GM18868 (cell line): ENCODE results near the gene NONO.
"Not testable (repeated sequence)": the region's sequence is repeated elsewhere in the genome, so short reads cannot be mapped to it uniquely, and the experiment has no call there.

Source experiments
- ATAC-seq: cut with Tn5 transposase; IDR thresholded peaks from one replicate; pipeline ENCODE4 v1.9.1; 2021; ENCODE audit warnings: mild to moderate bottlenecking, moderate library complexity; ENCODE audit not compliant: unreplicated experiment

The NONO gene

DNA sequence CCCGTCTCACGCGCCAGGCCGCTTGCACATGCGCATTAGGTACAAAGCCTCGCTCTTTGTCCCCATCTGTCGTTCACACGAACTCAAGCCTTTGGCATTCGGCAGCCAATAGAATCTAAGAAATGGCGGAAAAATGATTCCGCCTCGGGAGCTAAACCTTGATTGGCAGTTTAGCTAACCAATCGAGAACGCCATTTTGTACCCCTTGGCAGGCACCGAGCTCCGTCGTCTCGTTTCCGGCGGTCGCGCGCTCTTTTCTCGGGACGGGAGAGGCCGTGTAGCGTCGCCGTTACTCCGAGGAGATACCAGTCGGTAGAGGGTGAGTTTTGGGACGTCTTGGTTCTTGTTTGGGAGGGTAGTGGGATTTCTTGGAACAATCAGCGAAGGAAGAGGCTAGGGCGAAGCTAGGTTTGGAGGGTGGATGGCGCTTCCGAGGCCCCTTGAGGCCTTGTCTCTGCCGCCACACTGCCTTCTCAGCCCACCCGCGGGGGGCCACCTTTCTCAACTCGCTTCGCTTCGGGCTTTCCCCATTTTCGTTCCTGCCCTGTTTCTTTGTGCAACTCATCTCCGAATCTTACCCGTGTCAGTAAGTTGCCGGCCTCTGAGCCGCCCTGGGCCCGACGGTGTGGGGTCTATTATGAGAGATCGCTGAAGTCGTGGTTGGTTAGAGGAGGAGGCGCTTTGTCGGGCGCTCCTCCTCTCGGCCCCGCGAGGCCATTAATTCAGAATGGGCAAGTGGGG is at the start of gene NONO:
Gene NONO, plus strand, starts transcription at position 233 of the 741 bp plus-strand sequence. CDS start 7,003 bp downstream, outside the sequence.
- peak; percentile 89 for ATAC-seq

DNA sequence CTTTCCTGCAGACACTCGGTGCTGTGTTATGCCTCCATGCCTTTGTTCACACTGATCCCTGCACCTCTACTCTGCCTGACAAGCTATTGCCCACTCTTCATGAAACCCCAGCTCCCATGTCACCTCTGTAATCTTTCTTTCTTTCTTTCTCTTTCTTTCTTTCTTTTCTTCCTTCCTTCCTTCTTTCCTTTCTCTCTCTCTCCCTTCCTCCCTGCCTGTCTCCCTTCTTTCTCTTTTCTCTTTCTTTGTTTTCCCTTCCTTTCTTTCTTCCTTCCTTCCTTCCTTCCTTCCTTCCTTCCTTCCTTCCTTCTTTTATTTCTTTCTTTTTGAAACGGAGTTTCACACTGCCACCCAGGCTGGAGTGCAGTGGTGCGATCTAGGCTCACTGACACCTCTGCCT is 48.0 kb upstream of the NONO start:
- ATAC-seq: no peak

DNA sequence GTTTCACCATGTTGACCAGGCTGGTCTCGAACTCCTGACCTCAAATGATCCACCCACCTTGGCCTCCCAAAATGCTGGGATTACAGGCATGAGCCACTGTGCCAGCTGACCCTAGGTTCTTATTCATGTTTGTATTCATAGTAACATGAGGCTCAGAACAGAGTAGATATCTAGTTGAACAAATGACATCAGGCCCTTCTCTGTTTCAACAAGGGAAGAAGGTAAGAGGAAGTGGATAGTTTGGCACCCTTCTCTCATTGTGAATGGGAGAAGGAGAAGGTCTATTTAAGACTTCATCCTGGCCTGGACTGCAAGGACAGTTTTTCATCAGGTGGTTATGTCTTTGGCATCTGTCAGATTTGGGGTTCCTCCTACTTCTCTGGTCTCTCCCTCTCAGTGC is 46.6 kb upstream of the NONO start:
- ATAC-seq: no peak

- ATAC-seq: no peak
Observed at GRCh38 chrX:71239781-71240180, 43.7 kb upstream of the NONO start.

DNA sequence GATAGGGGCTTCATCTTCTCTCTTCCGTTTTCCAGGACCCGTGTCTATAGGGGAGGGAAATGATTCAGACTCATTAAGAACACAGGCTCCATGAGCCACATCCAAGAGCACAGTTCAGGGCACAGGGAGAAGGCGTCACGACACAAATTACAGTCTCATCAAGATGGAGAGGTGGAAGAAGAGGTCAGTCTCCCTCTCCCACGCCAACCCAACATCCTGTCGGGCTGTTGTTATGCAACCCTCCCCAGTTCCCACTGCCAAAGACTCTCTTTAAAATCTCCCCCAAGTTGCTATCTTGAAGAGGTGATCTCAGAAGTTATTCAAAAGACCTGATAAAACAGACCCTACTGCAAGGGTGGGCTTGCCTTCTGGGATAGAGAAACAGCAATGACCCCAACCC is 42.1 kb upstream of the NONO start:
- no peak for ATAC-seq

GRCh38 chrX:71244359-71245128 is 38.9 kb upstream of the NONO start:
- ATAC-seq: no peak

DNA sequence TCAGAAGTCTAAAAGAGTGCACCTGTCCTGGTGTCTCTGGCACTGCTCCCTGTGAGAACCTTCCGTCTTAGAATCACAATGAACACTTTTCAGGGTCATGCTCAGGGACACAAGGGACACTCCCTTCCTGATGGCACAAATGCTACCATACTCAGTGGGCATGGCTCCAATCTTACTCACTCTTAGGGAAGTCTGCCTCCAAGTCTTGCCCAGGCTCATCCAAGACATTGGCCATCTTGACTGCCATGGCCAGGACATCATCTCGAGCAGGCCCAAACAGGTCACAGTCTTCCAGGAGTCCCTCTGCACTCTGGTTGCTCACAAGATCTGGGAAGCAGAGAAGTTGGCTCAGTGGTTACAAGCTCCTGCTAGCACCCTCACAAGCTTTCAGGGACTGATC is 38.3 kb upstream of the NONO start:
- no peak for ATAC-seq

DNA sequence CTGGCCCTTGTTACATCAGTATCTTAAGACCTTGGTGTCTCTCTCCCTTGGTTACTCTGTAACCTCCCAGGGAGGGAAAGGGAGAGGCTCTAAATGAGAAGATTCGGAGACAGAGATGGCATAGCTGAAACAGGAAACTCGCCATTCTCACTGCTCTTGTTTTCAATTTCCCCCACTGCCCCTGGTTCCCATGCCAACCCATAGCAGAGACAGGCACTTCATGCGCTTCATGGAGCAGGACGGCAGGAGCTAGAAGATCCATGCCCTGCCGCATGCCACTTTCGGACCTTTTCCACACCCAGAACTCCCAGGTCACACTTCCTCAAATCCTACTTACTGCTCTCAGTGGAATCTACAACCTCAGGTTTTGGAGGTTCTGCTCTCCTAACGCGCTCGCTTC is 32.6 kb upstream of the NONO start:
- no peak for ATAC-seq

- ATAC-seq: no peak
Observed at GRCh38 chrX:71251466-71251973, 31.9 kb upstream of the NONO start.

GRCh38 chrX:71252221-71252620 is 31.2 kb upstream of the NONO start:
- no peak for ATAC-seq

GRCh38 chrX:71253253-71254091 is 30.0 kb upstream of the NONO start:
- ATAC-seq: no peak

- peak; percentile 84 for ATAC-seq
Observed at GRCh38 chrX:71254092-71254963, 29.1 kb upstream of the NONO start, which contains the start of gene ZMYM3. TSS of gene ZMYM3 (minus strand) at chrX:71254140. CDS start at chrX:71253255, 885 bp downstream.

- no peak for ATAC-seq
Observed at GRCh38 chrX:71256051-71256450, 27.4 kb upstream of the NONO start.

DNA sequence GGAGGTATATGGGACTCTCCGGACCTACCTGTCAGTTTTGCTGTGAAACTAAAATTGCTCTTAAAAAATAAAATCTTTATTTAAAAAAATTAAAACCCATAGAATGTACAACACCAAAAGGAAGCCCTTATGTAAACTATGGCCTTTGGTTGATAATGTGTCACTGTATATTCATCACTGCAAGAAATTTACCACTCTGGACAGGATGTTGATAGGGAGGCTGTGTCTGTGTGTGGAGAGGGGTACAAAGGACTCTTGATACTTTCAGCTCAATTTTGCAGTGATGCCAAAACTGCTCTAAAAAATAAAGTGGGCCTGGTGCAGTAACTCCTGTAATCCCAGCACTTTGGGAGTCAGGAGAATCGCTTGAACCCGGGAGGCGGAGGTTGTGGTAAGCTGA is 26.6 kb upstream of the NONO start:
- ATAC-seq: no peak

- not testable (repeated sequence) for ATAC-seq
Observed at GRCh38 chrX:71268624-71269023, 14.8 kb upstream of the NONO start.

- no peak for ATAC-seq
Observed at GRCh38 chrX:71269801-71270395, 13.5 kb upstream of the NONO start.

DNA sequence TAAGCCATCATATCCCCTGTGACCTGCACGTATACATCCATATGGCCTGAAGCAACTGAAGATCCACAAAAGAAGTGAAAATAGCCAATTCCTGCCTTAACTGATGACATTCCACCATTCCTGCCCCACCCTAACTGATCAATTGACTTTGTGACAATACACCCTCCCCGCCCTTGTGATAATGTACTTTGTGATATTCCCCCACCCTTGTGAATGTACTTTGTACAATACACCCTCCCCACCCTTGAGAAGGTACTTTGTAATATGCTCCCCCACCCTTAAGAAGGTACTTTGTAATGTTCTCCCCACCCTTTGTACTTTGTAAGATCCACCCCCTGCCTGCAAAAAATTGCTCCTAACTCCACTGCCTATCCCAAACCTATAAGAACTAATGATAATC is 11.1 kb upstream of the NONO start:
- not testable (repeated sequence) for ATAC-seq

DNA sequence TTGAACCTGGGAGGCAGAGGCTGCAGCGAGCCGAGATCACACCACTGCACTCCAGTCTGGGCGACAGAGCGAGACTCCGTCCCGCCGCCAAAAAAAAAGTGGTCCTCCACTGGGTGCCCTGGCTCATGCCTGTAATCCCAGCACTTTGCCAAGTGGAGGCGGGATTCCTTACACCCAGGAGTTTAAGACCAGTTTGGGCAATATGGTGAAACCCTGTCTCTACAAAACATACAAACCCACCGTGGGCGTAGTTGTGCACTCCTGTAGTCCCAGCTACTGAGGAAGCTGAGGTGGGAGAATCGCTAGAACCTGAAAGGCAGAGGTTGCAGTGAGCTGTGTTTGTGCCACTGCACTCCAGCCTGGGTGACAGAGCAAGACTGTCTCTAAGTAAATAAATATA is 2.1 kb upstream of the NONO start:
- not testable (repeated sequence) for ATAC-seq

- peak; percentile 29 for ATAC-seq
Observed at GRCh38 chrX:71282514-71283402, 677 bp upstream of the NONO start.
